Measurements from ENCODE around the gene ATP13A2.

Gene ATP13A2

GRCh38 chr1:17017435-17017834 lies 5.7 kb upstream of the ATP13A2 start:
- no peak overlapping the region for H3K4me3 ChIP-seq (ENCODE audit: low read length, poor library complexity, severe bottlenecking)
- H4K20me1 ChIP-seq (ENCODE audit: insufficient read depth, low read length, poor library complexity, severe bottlenecking): no peaks in the 10 kb centered on the region
- no peaks in the 10 kb centered on the region for H3F3A ChIP-seq (ENCODE audit: low read depth)
- H3K4me1 ChIP-seq (ENCODE audit: insufficient read depth, low read length, poor library complexity, severe bottlenecking): peaks cover 9% of the 10 kb centered on the region
- no peaks in the 10 kb centered on the region for H3K27me3 ChIP-seq (ENCODE audit: insufficient read depth, low read length, poor library complexity, severe bottlenecking)
- H3K79me2 ChIP-seq (ENCODE audit: insufficient read depth, low read length): no peaks in the 10 kb centered on the region
- no peak overlapping the region for H3K4me2 ChIP-seq (ENCODE audit: low read depth, low read length, poor library complexity, severe bottlenecking)
- H3K9me2 ChIP-seq (replicated peaks; ENCODE audit: low read depth, low read length): no peaks in the 10 kb centered on the region
- H2AFZ ChIP-seq (ENCODE audit: low read length): no peak overlapping the region
- peaks cover 51% of the 10 kb centered on the region; the same call in 1 of the 2 replicates for H3K36me3 ChIP-seq (ENCODE audit: insufficient read depth, low read length)
- no peak overlapping the region for H3K9ac ChIP-seq (ENCODE audit: low read depth, low read length, poor library complexity, severe bottlenecking)
- no peaks in the 10 kb centered on the region for H3K9me3 ChIP-seq (ENCODE audit: insufficient read depth, low read depth, low read length)
- no peak for TF ChIP-seq CTCF (conservative IDR thresholded peaks at IDR 0.05; ENCODE audit: low read length)
- TF ChIP-seq EZH2phosphoT487 (IDR thresholded peaks at IDR 0.05; ENCODE audit: borderline replicate concordance): no peak

- H3F3A ChIP-seq (ENCODE audit: low read depth): no peaks in the 10 kb centered on the region
- H3K4me1 ChIP-seq (ENCODE audit: insufficient read depth, low read length, poor library complexity, severe bottlenecking): peaks cover 9% of the 10 kb centered on the region
- H3K4me2 ChIP-seq (ENCODE audit: low read depth, low read length, poor library complexity, severe bottlenecking): no peak overlapping the region
- no peaks in the 10 kb centered on the region for H3K9me2 ChIP-seq (replicated peaks; ENCODE audit: low read depth, low read length)
- H3K4me3 ChIP-seq (ENCODE audit: low read length, poor library complexity, severe bottlenecking): no peak overlapping the region
- H3K27me3 ChIP-seq (ENCODE audit: insufficient read depth, low read length, poor library complexity, severe bottlenecking): no peaks in the 10 kb centered on the region
- TF ChIP-seq CTCF (conservative IDR thresholded peaks at IDR 0.05; ENCODE audit: low read length): no peak
- no peak for TF ChIP-seq EZH2phosphoT487 (IDR thresholded peaks at IDR 0.05; ENCODE audit: borderline replicate concordance)
- peaks cover 39% of the 10 kb centered on the region; the same call in 1 of the 2 replicates for H3K36me3 ChIP-seq (ENCODE audit: insufficient read depth, low read length)
- no peak overlapping the region for H3K9ac ChIP-seq (ENCODE audit: low read depth, low read length, poor library complexity, severe bottlenecking)
- no peaks in the 10 kb centered on the region for H4K20me1 ChIP-seq (ENCODE audit: insufficient read depth, low read length, poor library complexity, severe bottlenecking)
- peaks cover 3% of the 10 kb centered on the region for H3K79me2 ChIP-seq (ENCODE audit: insufficient read depth, low read length)
- H3K9me3 ChIP-seq (ENCODE audit: insufficient read depth, low read depth, low read length): no peaks in the 10 kb centered on the region
- no peak overlapping the region for H2AFZ ChIP-seq (ENCODE audit: low read length)
Observed at GRCh38 chr1:17016317-17016661, 4.6 kb upstream of the ATP13A2 start.

GRCh38 chr1:17014671-17015567 lies 3.2 kb upstream of the ATP13A2 start:
- H3K36me3 ChIP-seq (ENCODE audit: insufficient read depth, low read length): peaks cover 25% of the 10 kb centered on the region; the same call in 1 of the 2 replicates
- no peaks in the 10 kb centered on the region for H3F3A ChIP-seq (ENCODE audit: low read depth)
- no peak overlapping the region for H2AFZ ChIP-seq (ENCODE audit: low read length)
- peaks cover 15% of the 10 kb centered on the region for H3K79me2 ChIP-seq (ENCODE audit: insufficient read depth, low read length)
- no peak for TF ChIP-seq EZH2phosphoT487 (IDR thresholded peaks at IDR 0.05; ENCODE audit: borderline replicate concordance)
- no peak for TF ChIP-seq CTCF (conservative IDR thresholded peaks at IDR 0.05; ENCODE audit: low read length)
- peaks cover 7% of the 10 kb centered on the region for H4K20me1 ChIP-seq (ENCODE audit: insufficient read depth, low read length, poor library complexity, severe bottlenecking)
- no peaks in the 10 kb centered on the region for H3K9me2 ChIP-seq (replicated peaks; ENCODE audit: low read depth, low read length)
- H3K27me3 ChIP-seq (ENCODE audit: insufficient read depth, low read length, poor library complexity, severe bottlenecking): no peaks in the 10 kb centered on the region
- peaks cover 16% of the 10 kb centered on the region for H3K4me1 ChIP-seq (ENCODE audit: insufficient read depth, low read length, poor library complexity, severe bottlenecking)
- no peaks in the 10 kb centered on the region for H3K9me3 ChIP-seq (ENCODE audit: insufficient read depth, low read depth, low read length)
- no peak overlapping the region for H3K9ac ChIP-seq (ENCODE audit: low read depth, low read length, poor library complexity, severe bottlenecking)
- H3K4me3 ChIP-seq (ENCODE audit: low read length, poor library complexity, severe bottlenecking): no peak overlapping the region
- H3K4me2 ChIP-seq (ENCODE audit: low read depth, low read length, poor library complexity, severe bottlenecking): no peak overlapping the region

Data from Loucy (cell line).